Muscle layer of duodenum (tissue), 2 donors: Measurements from ENCODE around the gene EVA1B.

ENCODE experiments used
- H3K27ac ChIP-seq: one replicate; pipeline ENCODE4 v1.7.0; 2013; ENCODE audit warnings: mild to moderate bottlenecking, low read length
- H3K27me3 ChIP-seq: one replicate; pipeline ENCODE4 v1.7.0; 2013; ENCODE audit warnings: low read depth, mild to moderate bottlenecking, control low read depth, low read length
- H3K36me3 ChIP-seq, 2 donors: one replicate each; pipeline ENCODE4 v1.7.0; 2013; ENCODE audit warnings: low read length in 2 of 2, control low read depth in 1 of 2, mild to moderate bottlenecking in 1 of 2; ENCODE audit not compliant: insufficient read depth in 2 of 2, control insufficient read depth in 1 of 2
- H3K4me1 ChIP-seq, 2 donors: one replicate each; pipeline ENCODE4 v1.7.0; 2013; ENCODE audit warnings: low read length in 2 of 2, mild to moderate bottlenecking in 2 of 2, control low read depth in 1 of 2, moderate library complexity in 1 of 2; ENCODE audit not compliant: insufficient read depth in 2 of 2, control insufficient read depth in 1 of 2
- H3K4me3 ChIP-seq, 2 donors: one replicate each; pipeline ENCODE4 v1.7.0; 2013; ENCODE audit warnings: low read length in 2 of 2, low read depth in 1 of 2, mild to moderate bottlenecking in 1 of 2
- H3K9me3 ChIP-seq, 2 donors: one replicate each; pipeline ENCODE4 v1.7.0; 2013; ENCODE audit warnings: low read length in 2 of 2, control low read depth in 1 of 2, mild to moderate bottlenecking in 1 of 2; ENCODE audit not compliant: control insufficient read depth in 1 of 2
- donor health status: healthy.

EVA1B gene

DNA sequence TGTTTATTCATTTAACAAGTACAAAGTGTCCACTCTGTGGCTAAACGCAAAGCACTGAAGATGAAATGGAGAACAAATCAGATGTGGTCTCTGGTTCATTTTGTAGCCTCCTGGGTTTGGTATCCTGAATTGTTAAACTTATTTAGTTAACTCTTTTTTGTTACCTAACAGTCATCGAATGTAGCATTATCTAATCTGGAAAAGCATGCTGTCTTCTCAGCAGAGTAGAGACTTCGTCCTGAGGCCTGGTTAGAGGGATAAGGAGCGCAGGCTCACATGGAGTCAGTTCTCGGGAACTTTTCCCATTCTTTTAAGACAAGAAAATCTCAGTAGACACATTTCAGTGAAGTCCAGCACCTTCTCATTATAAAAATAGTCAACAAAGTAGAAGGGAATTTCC, 50.4 kb downstream of the EVA1B start:
- Histone ChIP-seq H3K9me3 (no peaks in the 10 kb centered on the region), H3K4me3 (no peak overlapping the region), H3K36me3 (peaks cover 4 to 12% of the 10 kb centered on the region in 2 donors), H3K27me3 (no peaks in the 10 kb centered on the region), H3K4me1 (peaks cover 0 to 12% of the 10 kb centered on the region in 2 donors), H3K27ac (no peak overlapping the region)
